HEK293 (cell line): ENCODE results near the gene ZNHIT3.

Experiments
- BCL11A ChIP-seq: fragments of 450-650 bp; formaldehyde crosslinking; IDR thresholded peaks from 2 replicates; pipeline ENCODE4 v1.5.1; 2016; ENCODE audit warnings: low read depth, missing biosample characterization, missing genetic modification characterization
- GLI2 ChIP-seq: fragments of 450-650 bp; formaldehyde crosslinking; IDR thresholded peaks from 2 replicates; pipeline ENCODE4; 2017; ENCODE audit warnings: missing biosample characterization, missing genetic modification characterization, low read depth, borderline replicate concordance
- GLIS2 ChIP-seq: fragments of 450-650 bp; formaldehyde crosslinking; IDR thresholded peaks from 2 replicates; pipeline ENCODE4 v1.5.1; 2016; ENCODE audit warnings: missing biosample characterization, missing genetic modification characterization
- KLF10 ChIP-seq: fragments of 450-650 bp; IDR thresholded peaks from 2 replicates; pipeline ENCODE4 v1.5.1; 2018; ENCODE audit warnings: missing biosample characterization, mild to moderate bottlenecking, missing genetic modification characterization
- MYNN ChIP-seq: fragments of 450-650 bp; formaldehyde crosslinking; IDR thresholded peaks from 2 replicates; pipeline ENCODE4 v1.5.1; 2016; ENCODE audit warnings: missing biosample characterization, missing genetic modification characterization, borderline replicate concordance
- MZF1 ChIP-seq: fragments of 450-650 bp; formaldehyde crosslinking; IDR thresholded peaks from 2 replicates; pipeline ENCODE4 v1.5.1; 2017; ENCODE audit warnings: missing biosample characterization, missing genetic modification characterization, borderline replicate concordance
- OVOL3 ChIP-seq: fragments of 450-650 bp; formaldehyde crosslinking; IDR thresholded peaks from 2 replicates; pipeline ENCODE4 v1.5.1; 2016; ENCODE audit warnings: missing biosample characterization, missing genetic modification characterization
- SCRT2 ChIP-seq: fragments of 450-650 bp; formaldehyde crosslinking; IDR thresholded peaks from 2 replicates; pipeline ENCODE4 v1.5.1; 2016; ENCODE audit warnings: missing biosample characterization, missing genetic modification characterization
- SP7 ChIP-seq: fragments of 450-650 bp; formaldehyde crosslinking; IDR thresholded peaks from 2 replicates; pipeline ENCODE4 v1.5.1; 2016; ENCODE audit warnings: missing biosample characterization, missing genetic modification characterization
- TRIM28 ChIP-seq: IDR thresholded peaks from 2 replicates; pipeline ENCODE4 v1.6.1; 2011; ENCODE audit warnings: low read length, control low read depth, borderline replicate concordance
- ZBTB8A ChIP-seq: fragments of 450-650 bp; formaldehyde crosslinking; IDR thresholded peaks from 2 replicates; pipeline ENCODE4 v1.5.1; 2016; ENCODE audit warnings: missing biosample characterization, missing genetic modification characterization
- ZFHX2 ChIP-seq: fragments of 450-650 bp; formaldehyde crosslinking; conservative IDR thresholded peaks from 2 replicates; pipeline ENCODE4 v1.5.1; 2016; ENCODE audit warnings: missing biosample characterization, missing genetic modification characterization
- ZNF133 ChIP-seq: fragments of 450-650 bp; formaldehyde crosslinking; IDR thresholded peaks from 2 replicates; pipeline ENCODE4 v1.5.1; 2016; ENCODE audit warnings: missing biosample characterization, missing genetic modification characterization
- ZNF350 ChIP-seq: fragments of 450-650 bp; formaldehyde crosslinking; IDR thresholded peaks from 2 replicates; pipeline ENCODE4 v1.5.0; 2017; ENCODE audit warnings: missing biosample characterization, mild to moderate bottlenecking, missing genetic modification characterization
- ZNF37A ChIP-seq: fragments of 450-650 bp; IDR thresholded peaks from 2 replicates; pipeline ENCODE4 v1.5.1; 2018; ENCODE audit warnings: missing biosample characterization, missing genetic modification characterization
- ZNF433 ChIP-seq: fragments of 450-650 bp; formaldehyde crosslinking; IDR thresholded peaks from 2 replicates; pipeline ENCODE4 v1.5.1; 2016; ENCODE audit warnings: missing biosample characterization, missing genetic modification characterization, low read depth
- ZNF560 ChIP-seq: fragments of 450-650 bp; formaldehyde crosslinking; IDR thresholded peaks from 2 replicates; pipeline ENCODE4 v1.5.1; 2017; ENCODE audit warnings: missing biosample characterization, missing genetic modification characterization, borderline replicate concordance
- ZNF621 ChIP-seq: fragments of 450-650 bp; formaldehyde crosslinking; IDR thresholded peaks from 2 replicates; pipeline ENCODE4 v1.5.1; 2017; ENCODE audit warnings: missing biosample characterization, missing genetic modification characterization
- ZNF626 ChIP-seq: fragments of 450-650 bp; sonication (Bioruptor Pico); formaldehyde crosslinking; IDR thresholded peaks from 2 replicates; pipeline ENCODE4 v1.5.1; 2018; ENCODE audit warnings: missing biosample characterization, missing genetic modification characterization, inconsistent platforms
- ZNF701 ChIP-seq: fragments of 450-650 bp; formaldehyde crosslinking; IDR thresholded peaks from 2 replicates; pipeline ENCODE4 v1.5.1; 2016; ENCODE audit warnings: missing biosample characterization, missing genetic modification characterization
- ZNF747 ChIP-seq: fragments of 450-650 bp; formaldehyde crosslinking; IDR thresholded peaks from 2 replicates; pipeline ENCODE4 v1.5.1; 2016; ENCODE audit warnings: missing biosample characterization, missing genetic modification characterization
- ZNF768 ChIP-seq: fragments of 450-650 bp; formaldehyde crosslinking; IDR thresholded peaks from 2 replicates; pipeline ENCODE4 v1.5.1; 2018; ENCODE audit warnings: missing biosample characterization, mild to moderate bottlenecking, missing genetic modification characterization
- ZNF792 ChIP-seq: fragments of 450-650 bp; formaldehyde crosslinking; IDR thresholded peaks from 2 replicates; pipeline ENCODE4 v1.5.1; 2016; ENCODE audit warnings: missing biosample characterization, missing genetic modification characterization
- ZNF837 ChIP-seq: fragments of 450-650 bp; formaldehyde crosslinking; IDR thresholded peaks from 2 replicates; pipeline ENCODE4 v1.5.1; 2016; ENCODE audit warnings: missing biosample characterization, missing genetic modification characterization
- TF ChIP-seq, protein P1 (sequence below): sonication (generic); formaldehyde crosslinking; IDR thresholded peaks from 2 replicates; pipeline ENCODE4 v1.8.1; 2022; ENCODE audit warnings: mild to moderate bottlenecking, moderate library complexity, missing genetic modification reagents
- TF ChIP-seq, protein P2 (sequence below): fragments of 450-650 bp; formaldehyde crosslinking; IDR thresholded peaks from 2 replicates; pipeline ENCODE4 v1.5.1; 2017; ENCODE audit warnings: missing biosample characterization, missing genetic modification characterization
- TF ChIP-seq, protein P3 (sequence below): fragments of 450-650 bp; formaldehyde crosslinking; IDR thresholded peaks from 2 replicates; pipeline ENCODE4 v1.5.1; 2016; ENCODE audit warnings: missing biosample characterization, missing genetic modification characterization
- TF ChIP-seq, protein P4 (sequence below): fragments of 450-650 bp; formaldehyde crosslinking; optimal IDR thresholded peaks from 2 replicates; pipeline ENCODE3; 2016; ENCODE audit warnings: missing biosample characterization, mild to moderate bottlenecking, missing genetic modification characterization
- TF ChIP-seq, protein P5 (sequence below): fragments of 450-650 bp; formaldehyde crosslinking; IDR thresholded peaks from 2 replicates; pipeline ENCODE4 v1.5.1; 2017; ENCODE audit warnings: missing biosample characterization, mild to moderate bottlenecking, missing genetic modification characterization, moderate library complexity
- TF ChIP-seq, protein P6 (sequence below): fragments of 450-650 bp; formaldehyde crosslinking; conservative IDR thresholded peaks from 2 replicates; pipeline ENCODE4 v1.5.1; 2016; ENCODE audit warnings: low read depth, missing biosample characterization, missing genetic modification characterization

Gene ZNHIT3

DNA sequence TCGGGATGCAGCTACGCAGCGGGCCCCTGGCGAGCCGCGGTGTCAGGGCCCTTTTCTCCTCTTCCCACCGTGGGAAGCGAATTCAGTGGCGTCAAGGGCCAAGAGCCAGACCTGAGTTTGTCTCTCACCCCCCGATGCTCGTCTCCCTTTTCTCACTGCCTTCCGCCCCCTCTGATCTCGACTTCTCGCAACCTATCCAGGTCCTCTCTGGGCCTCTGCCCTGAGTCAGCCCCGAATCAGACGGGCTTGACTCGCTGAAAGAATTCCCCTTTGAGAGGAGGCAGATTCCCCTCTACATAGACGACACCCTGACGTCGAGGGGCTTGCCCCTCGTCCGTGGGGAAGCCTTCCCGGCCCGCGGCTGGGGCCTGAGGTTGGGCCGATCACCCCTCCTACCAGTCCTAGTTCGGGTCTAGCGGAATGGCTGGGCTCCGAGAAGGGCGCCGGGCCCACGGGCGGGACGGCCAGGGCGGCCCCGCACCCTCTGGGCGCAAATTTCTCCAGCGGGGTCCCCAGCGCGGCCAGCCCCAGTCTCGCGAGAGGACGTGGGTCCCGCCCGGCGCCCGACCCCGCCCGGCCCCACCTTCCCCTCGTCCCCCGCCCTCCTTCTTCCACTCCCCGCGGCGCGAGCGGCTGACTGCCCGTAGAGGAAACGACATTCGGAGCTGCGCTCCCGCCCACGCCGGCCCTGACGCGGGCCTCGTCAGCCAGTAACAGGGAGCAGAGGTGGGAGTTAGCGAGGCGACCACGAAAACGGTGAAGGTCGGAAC, 58.0 kb downstream of the ZNHIT3 start, which contains the start of gene GGNBP2 (continued):
- TF ChIP-seq, protein P1, sequence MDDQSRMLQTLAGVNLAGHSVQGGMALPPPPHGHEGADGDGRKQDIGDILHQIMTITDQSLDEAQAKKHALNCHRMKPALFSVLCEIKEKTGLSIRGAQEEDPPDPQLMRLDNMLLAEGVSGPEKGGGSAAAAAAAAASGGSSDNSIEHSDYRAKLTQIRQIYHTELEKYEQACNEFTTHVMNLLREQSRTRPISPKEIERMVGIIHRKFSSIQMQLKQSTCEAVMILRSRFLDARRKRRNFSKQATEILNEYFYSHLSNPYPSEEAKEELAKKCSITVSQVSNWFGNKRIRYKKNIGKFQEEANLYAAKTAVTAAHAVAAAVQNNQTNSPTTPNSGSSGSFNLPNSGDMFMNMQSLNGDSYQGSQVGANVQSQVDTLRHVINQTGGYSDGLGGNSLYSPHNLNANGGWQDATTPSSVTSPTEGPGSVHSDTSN (CRISPR knock-in tag) = peak; percentile 88
- no peak for TF ChIP-seq TRIM28
- TF ChIP-seq OVOL3 (tag by site-specific recombination) = 0 out of 2 replicates have a peak, but pooled peaks have one; percentile 3
- peak; percentile 99 for TF ChIP-seq ZBTB8A (tag by site-specific recombination)
- no peak for TF ChIP-seq MYNN (tag by site-specific recombination)
- no peak; the same call in 1 of the 2 replicates for TF ChIP-seq ZFHX2
- no peak for TF ChIP-seq BCL11A (tag by site-specific recombination)
- TF ChIP-seq ZNF747 (tag by site-specific recombination) = no peak
- peak; percentile 50; the same call in 1 of the 2 replicates for TF ChIP-seq SP7
- no peak for TF ChIP-seq ZNF626 (tag by site-specific recombination)
- TF ChIP-seq GLIS2 (tag by site-specific recombination) = peak; percentile 87; the same call in 1 of the 2 replicates
- TF ChIP-seq ZNF701 (tag by site-specific recombination) = no peak
- no peak for TF ChIP-seq ZNF350 (tag by site-specific recombination)
- TF ChIP-seq ZNF768 (tag by site-specific recombination) = no peak
- TF ChIP-seq MZF1 (tag by site-specific recombination) = 0 out of 2 replicates have a peak, but pooled peaks have one; percentile 61
- TF ChIP-seq ZNF837 (tag by site-specific recombination) = no peak
- no peak for TF ChIP-seq SCRT2
- TF ChIP-seq ZNF433 (tag by site-specific recombination) = no peak
- no peak for TF ChIP-seq ZNF560
- TF ChIP-seq KLF10 (tag by site-specific recombination) = peak; percentile 52
- no peak for TF ChIP-seq ZNF792 (tag by site-specific recombination)
- no peak for TF ChIP-seq ZNF37A (tag by site-specific recombination)
- TF ChIP-seq, protein P2, sequence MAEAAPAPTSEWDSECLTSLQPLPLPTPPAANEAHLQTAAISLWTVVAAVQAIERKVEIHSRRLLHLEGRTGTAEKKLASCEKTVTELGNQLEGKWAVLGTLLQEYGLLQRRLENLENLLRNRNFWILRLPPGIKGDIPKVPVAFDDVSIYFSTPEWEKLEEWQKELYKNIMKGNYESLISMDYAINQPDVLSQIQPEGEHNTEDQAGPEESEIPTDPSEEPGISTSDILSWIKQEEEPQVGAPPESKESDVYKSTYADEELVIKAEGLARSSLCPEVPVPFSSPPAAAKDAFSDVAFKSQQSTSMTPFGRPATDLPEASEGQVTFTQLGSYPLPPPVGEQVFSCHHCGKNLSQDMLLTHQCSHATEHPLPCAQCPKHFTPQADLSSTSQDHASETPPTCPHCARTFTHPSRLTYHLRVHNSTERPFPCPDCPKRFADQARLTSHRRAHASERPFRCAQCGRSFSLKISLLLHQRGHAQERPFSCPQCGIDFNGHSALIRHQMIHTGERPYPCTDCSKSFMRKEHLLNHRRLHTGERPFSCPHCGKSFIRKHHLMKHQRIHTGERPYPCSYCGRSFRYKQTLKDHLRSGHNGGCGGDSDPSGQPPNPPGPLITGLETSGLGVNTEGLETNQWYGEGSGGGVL (tag by site-specific recombination) = peak; percentile 43
- TF ChIP-seq, protein P3, sequence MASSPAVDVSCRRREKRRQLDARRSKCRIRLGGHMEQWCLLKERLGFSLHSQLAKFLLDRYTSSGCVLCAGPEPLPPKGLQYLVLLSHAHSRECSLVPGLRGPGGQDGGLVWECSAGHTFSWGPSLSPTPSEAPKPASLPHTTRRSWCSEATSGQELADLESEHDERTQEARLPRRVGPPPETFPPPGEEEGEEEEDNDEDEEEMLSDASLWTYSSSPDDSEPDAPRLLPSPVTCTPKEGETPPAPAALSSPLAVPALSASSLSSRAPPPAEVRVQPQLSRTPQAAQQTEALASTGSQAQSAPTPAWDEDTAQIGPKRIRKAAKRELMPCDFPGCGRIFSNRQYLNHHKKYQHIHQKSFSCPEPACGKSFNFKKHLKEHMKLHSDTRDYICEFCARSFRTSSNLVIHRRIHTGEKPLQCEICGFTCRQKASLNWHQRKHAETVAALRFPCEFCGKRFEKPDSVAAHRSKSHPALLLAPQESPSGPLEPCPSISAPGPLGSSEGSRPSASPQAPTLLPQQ (tag by site-specific recombination) = peak; percentile 86
- no peak for TF ChIP-seq ZNF133 (tag by site-specific recombination)
- TF ChIP-seq, protein P4, sequence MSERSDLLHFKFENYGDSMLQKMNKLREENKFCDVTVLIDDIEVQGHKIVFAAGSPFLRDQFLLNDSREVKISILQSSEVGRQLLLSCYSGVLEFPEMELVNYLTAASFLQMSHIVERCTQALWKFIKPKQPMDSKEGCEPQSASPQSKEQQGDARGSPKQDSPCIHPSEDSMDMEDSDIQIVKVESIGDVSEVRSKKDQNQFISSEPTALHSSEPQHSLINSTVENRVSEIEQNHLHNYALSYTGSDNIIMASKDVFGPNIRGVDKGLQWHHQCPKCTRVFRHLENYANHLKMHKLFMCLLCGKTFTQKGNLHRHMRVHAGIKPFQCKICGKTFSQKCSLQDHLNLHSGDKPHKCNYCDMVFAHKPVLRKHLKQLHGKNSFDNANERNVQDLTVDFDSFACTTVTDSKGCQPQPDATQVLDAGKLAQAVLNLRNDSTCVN (tag by site-specific recombination) = no peak
- TF ChIP-seq, protein P5, sequence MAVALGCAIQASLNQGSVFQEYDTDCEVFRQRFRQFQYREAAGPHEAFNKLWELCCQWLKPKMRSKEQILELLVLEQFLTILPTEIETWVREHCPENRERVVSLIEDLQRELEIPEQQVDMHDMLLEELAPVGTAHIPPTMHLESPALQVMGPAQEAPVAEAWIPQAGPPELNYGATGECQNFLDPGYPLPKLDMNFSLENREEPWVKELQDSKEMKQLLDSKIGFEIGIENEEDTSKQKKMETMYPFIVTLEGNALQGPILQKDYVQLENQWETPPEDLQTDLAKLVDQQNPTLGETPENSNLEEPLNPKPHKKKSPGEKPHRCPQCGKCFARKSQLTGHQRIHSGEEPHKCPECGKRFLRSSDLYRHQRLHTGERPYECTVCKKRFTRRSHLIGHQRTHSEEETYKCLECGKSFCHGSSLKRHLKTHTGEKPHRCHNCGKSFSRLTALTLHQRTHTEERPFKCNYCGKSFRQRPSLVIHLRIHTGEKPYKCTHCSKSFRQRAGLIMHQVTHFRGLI (tag by site-specific recombination) = peak; percentile 17; the same call in 1 of the 2 replicates
- TF ChIP-seq, protein P6, sequence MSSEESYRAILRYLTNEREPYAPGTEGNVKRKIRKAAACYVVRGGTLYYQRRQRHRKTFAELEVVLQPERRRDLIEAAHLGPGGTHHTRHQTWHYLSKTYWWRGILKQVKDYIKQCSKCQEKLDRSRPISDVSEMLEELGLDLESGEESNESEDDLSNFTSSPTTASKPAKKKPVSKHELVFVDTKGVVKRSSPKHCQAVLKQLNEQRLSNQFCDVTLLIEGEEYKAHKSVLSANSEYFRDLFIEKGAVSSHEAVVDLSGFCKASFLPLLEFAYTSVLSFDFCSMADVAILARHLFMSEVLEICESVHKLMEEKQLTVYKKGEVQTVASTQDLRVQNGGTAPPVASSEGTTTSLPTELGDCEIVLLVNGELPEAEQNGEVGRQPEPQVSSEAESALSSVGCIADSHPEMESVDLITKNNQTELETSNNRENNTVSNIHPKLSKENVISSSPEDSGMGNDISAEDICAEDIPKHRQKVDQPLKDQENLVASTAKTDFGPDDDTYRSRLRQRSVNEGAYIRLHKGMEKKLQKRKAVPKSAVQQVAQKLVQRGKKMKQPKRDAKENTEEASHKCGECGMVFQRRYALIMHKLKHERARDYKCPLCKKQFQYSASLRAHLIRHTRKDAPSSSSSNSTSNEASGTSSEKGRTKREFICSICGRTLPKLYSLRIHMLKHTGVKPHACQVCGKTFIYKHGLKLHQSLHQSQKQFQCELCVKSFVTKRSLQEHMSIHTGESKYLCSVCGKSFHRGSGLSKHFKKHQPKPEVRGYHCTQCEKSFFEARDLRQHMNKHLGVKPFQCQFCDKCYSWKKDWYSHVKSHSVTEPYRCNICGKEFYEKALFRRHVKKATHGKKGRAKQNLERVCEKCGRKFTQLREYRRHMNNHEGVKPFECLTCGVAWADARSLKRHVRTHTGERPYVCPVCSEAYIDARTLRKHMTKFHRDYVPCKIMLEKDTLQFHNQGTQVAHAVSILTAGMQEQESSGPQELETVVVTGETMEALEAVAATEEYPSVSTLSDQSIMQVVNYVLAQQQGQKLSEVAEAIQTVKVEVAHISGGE (tag by site-specific recombination) = no peak; the same call in 1 of the 2 replicates
- TF ChIP-seq ZNF621 (tag by site-specific recombination) = no peak
- TF ChIP-seq GLI2 (tag by site-specific recombination) = no peak
